H9 (cell line): ENCODE data around the gene USP12. TPM values are rescaled to one million over a fixed set of nuclear protein-coding genes. Genes with fewer than 3 reads are reported as not detected.

Experiments used
- DNase-seq: peaks from one replicate; pipeline ENCODE4 v3.0.0-alpha.2; 2017
- H2AFZ ChIP-seq: one replicate; pipeline ENCODE4 v1.6.1; 2013; ENCODE audit warnings: mild to moderate bottlenecking, low read length, control low read depth, moderate library complexity
- H2AK5ac ChIP-seq: 2 replicates; pipeline ENCODE4 v1.6.1; 2013; ENCODE audit warnings: low read length, control low read depth, mixed read lengths; ENCODE audit not compliant: insufficient read length
- H2BK120ac ChIP-seq: one replicate; pipeline ENCODE4 v1.6.1; 2013; ENCODE audit warnings: low read depth, mild to moderate bottlenecking, low read length, control low read depth, inconsistent platforms; ENCODE audit not compliant: poor library complexity, severe bottlenecking
- H2BK12ac ChIP-seq: 2 replicates; pipeline ENCODE4 v1.6.1; 2013; ENCODE audit warnings: low read length, control low read depth, mixed read lengths, low read depth; ENCODE audit not compliant: insufficient read length
- H2BK15ac ChIP-seq: 2 replicates; pipeline ENCODE4 v1.6.1; 2013; ENCODE audit warnings: low read depth, low read length, control low read depth
- H2BK20ac ChIP-seq: one replicate; pipeline ENCODE4 v1.6.1; 2013; ENCODE audit warnings: low read depth, mild to moderate bottlenecking, low read length, control low read depth, inconsistent platforms; ENCODE audit not compliant: poor library complexity, severe bottlenecking
- H2BK5ac ChIP-seq: 2 replicates; pipeline ENCODE4 v1.6.1; 2013; ENCODE audit warnings: low read length, control low read depth, mixed read lengths; ENCODE audit not compliant: insufficient read length
- H3K14ac ChIP-seq: 2 replicates; pipeline ENCODE4 v1.6.1; 2013; ENCODE audit warnings: low read length, control low read depth; ENCODE audit not compliant: insufficient read depth
- H3K18ac ChIP-seq: 2 replicates; pipeline ENCODE4 v1.6.1; 2013; ENCODE audit warnings: low read depth, mild to moderate bottlenecking, mixed read lengths, low read length, control low read depth; ENCODE audit not compliant: insufficient read length
- H3K23ac ChIP-seq: 2 replicates; pipeline ENCODE4 v1.6.1; 2013; ENCODE audit warnings: low read length, control low read depth, mixed read lengths, low read depth; ENCODE audit not compliant: insufficient read length
- H3K23me2 ChIP-seq: 2 replicates; pipeline ENCODE4 v1.6.1; 2013; ENCODE audit warnings: low read depth, mild to moderate bottlenecking, mixed read lengths, low read length, control low read depth; ENCODE audit not compliant: insufficient read length, poor library complexity, severe bottlenecking
- H3K27ac ChIP-seq: 2 replicates; pipeline ENCODE4 v1.5.1; 2013; ENCODE audit warnings: low read length, control low read depth, mixed read lengths, low read depth; ENCODE audit not compliant: insufficient read length
- H3K27me3 ChIP-seq: 2 replicates; pipeline ENCODE4 v1.6.1; 2013; ENCODE audit warnings: low read length, control low read depth, inconsistent platforms; ENCODE audit not compliant: insufficient read depth
- H3K4ac ChIP-seq: 2 replicates; pipeline ENCODE4 v1.6.1; 2013; ENCODE audit warnings: low read depth, mild to moderate bottlenecking, control low read depth, inconsistent platforms, low read length, moderate library complexity
- H3K4me1 ChIP-seq: 2 replicates; pipeline ENCODE4 v1.6.1; 2013; ENCODE audit warnings: low read length, control low read depth, inconsistent platforms; ENCODE audit not compliant: insufficient read depth
- H3K4me2 ChIP-seq: 2 replicates; pipeline ENCODE4 v1.6.1; 2013; ENCODE audit warnings: low read length, control low read depth, mixed read lengths; ENCODE audit not compliant: insufficient read length, insufficient read depth
- H3K56ac ChIP-seq: 2 replicates; pipeline ENCODE4 v1.6.1; 2013; ENCODE audit warnings: low read depth, mild to moderate bottlenecking, mixed read lengths, low read length, control low read depth; ENCODE audit not compliant: insufficient read length
- H3K79me1 ChIP-seq: 2 replicates; pipeline ENCODE4 v1.6.1; 2013; ENCODE audit warnings: low read depth, mild to moderate bottlenecking, moderate library complexity, low read length, control low read depth, inconsistent platforms; ENCODE audit not compliant: insufficient read depth, poor library complexity, severe bottlenecking
- H3K79me2 ChIP-seq: 2 replicates; pipeline ENCODE4 v1.6.1; 2013; ENCODE audit warnings: low read length, control low read depth, inconsistent platforms; ENCODE audit not compliant: insufficient read depth
- H3K9ac ChIP-seq: 2 replicates; pipeline ENCODE4 v1.6.1; 2013; ENCODE audit warnings: low read length, control low read depth, mixed read lengths; ENCODE audit not compliant: insufficient read length; ENCODE audit errors: extremely low read depth
- H3K9me3 ChIP-seq: one replicate; pipeline ENCODE4 v1.6.1; 2013; ENCODE audit warnings: low read depth, low read length, inconsistent platforms; ENCODE audit not compliant: control insufficient read depth
- H3T11ph ChIP-seq: one replicate; pipeline ENCODE4 v1.6.1; 2013; ENCODE audit warnings: mild to moderate bottlenecking, low read length, control low read depth, inconsistent platforms
- H4K20me1 ChIP-seq: one replicate; pipeline ENCODE4 v1.6.1; 2013; ENCODE audit not compliant: control insufficient read depth, insufficient read length, insufficient read depth
- H4K5ac ChIP-seq: 2 replicates; pipeline ENCODE4 v1.6.1; 2013; ENCODE audit warnings: low read depth, mild to moderate bottlenecking, mixed read lengths, low read length, control low read depth; ENCODE audit not compliant: insufficient read length
- H4K8ac ChIP-seq: replicated peaks from 2 replicates; pipeline ENCODE4 v1.6.1; 2013; ENCODE audit warnings: low read length, control low read depth, mixed read lengths, low read depth; ENCODE audit not compliant: insufficient read length
- H4K91ac ChIP-seq: 2 replicates; pipeline ENCODE4 v1.6.1; 2013; ENCODE audit warnings: low read depth, mild to moderate bottlenecking, moderate library complexity, mixed read lengths, low read length, control low read depth; ENCODE audit not compliant: insufficient read length
- H3K27ac Mint-ChIP-seq, 3 experiments: 2 replicates in 2 of 3; 3 replicates in 1 of 3; pipeline ENCODE4 v1.8.0; 2020 to 2021; ENCODE audit warnings: mixed read lengths in 3 of 3, mild to moderate bottlenecking in 1 of 3, moderate library complexity in 1 of 3
- H3K27me3 Mint-ChIP-seq: 2 replicates; pipeline ENCODE4 v1.8.0; 2021; ENCODE audit warnings: low read depth, mild to moderate bottlenecking, moderate library complexity, mixed read lengths
- H3K36me3 Mint-ChIP-seq, 3 experiments: 2 replicates in 2 of 3; 3 replicates in 1 of 3; pipeline ENCODE4 v1.8.0; 2020 to 2021; ENCODE audit warnings: low read depth in 3 of 3, mixed read lengths in 3 of 3; ENCODE audit not compliant: insufficient read depth in 1 of 3
- H3K4me1 Mint-ChIP-seq, 2 experiments: 2 replicates each; pipeline ENCODE4 v1.8.0; 2020; ENCODE audit warnings: mixed read lengths in 2 of 2
- H3K4me3 Mint-ChIP-seq, 2 experiments: 2 replicates in 1 of 2; 3 replicates in 1 of 2; pipeline ENCODE4 v1.8.0; 2020 to 2021; ENCODE audit warnings: mild to moderate bottlenecking in 2 of 2, mixed read lengths in 2 of 2, moderate library complexity in 1 of 2
- H3K9me3 Mint-ChIP-seq, 2 experiments: 2 replicates in 1 of 2; 3 replicates in 1 of 2; pipeline ENCODE4 v1.8.0; 2020; ENCODE audit warnings: mild to moderate bottlenecking in 2 of 2, mixed read lengths in 2 of 2, moderate library complexity in 1 of 2
- CTCF ChIP-seq: fragments of 200-600 bp; sonication (generic); conservative IDR thresholded peaks from 3 replicates; pipeline ENCODE4 v1.8.0; 2021; ENCODE audit warnings: antibody characterized with exemption, mild to moderate bottlenecking
- WGBS: extraction: QIAGEN DNeasy Blood & Tissue Kit; methylation state at CpG from one replicate; pipeline ENCODE4 v1.1.7; 2013; ENCODE audit warnings: missing lambda C conversion rate, low lambda C conversion rate, mixed read lengths; ENCODE audit not compliant: insufficient read length; ENCODE audit errors: extremely low coverage; 5-methylcytosine and 5-hydroxymethylcytosine counted together
- total RNA-seq: library from RNA; stranded (reverse); gene quantifications from 2 replicates; pipeline ENCODE4 v1.2.1, GENCODE V29; 2021

USP12 gene
- total RNA-seq, 1 experiment from 2014 or later = 24.8 TPM

- no peak overlapping the region for H3K4me2 ChIP-seq
- H3K23me2 ChIP-seq = no peaks in the 10 kb centered on the region
- DNase-seq = no peak
- no peaks in the 10 kb centered on the region for H3K9me3 ChIP-seq
- no peak overlapping the region for H3T11ph ChIP-seq
- H4K8ac ChIP-seq = no peak overlapping the region
- H2BK5ac ChIP-seq = no peak overlapping the region
- Mint-ChIP-seq H3K27ac (0 out of 7 replicates have a peak overlapping the region, but pooled peaks of 1 of the 3 experiments have one; percentile 17), H3K4me3 (no peak overlapping the region), H3K27me3 (no peaks in the 10 kb centered on the region), H3K4me1 (peaks cover 17 to 25% of the 10 kb centered on the region in 2 experiments), H3K9me3 (no peaks in the 10 kb centered on the region; a peak in 1 of 5 replicates), H3K36me3 (no peaks in the 10 kb centered on the region)
- no peak overlapping the region for H2AK5ac ChIP-seq
- no CpG with 5 or more reads among the region's 15 CpGs for WGBS
- no peaks in the 10 kb centered on the region for H3K79me2 ChIP-seq
- no peak overlapping the region for H3K23ac ChIP-seq
- no peak overlapping the region for H3K14ac ChIP-seq
- no peak overlapping the region for H3K9ac ChIP-seq
- no peaks in the 10 kb centered on the region; the same call in 1 of the 2 replicates for H3K4me1 ChIP-seq
- no peak overlapping the region for H3K18ac ChIP-seq
- no peak overlapping the region for H3K27ac ChIP-seq
- no peaks in the 10 kb centered on the region for H3K27me3 ChIP-seq
- no peaks in the 10 kb centered on the region for H4K20me1 ChIP-seq
- H2BK15ac ChIP-seq = no peak overlapping the region
- no peak for TF ChIP-seq CTCF
- no peak overlapping the region for H4K91ac ChIP-seq
- H3K56ac ChIP-seq = no peak overlapping the region
- no peak overlapping the region for H4K5ac ChIP-seq
- no peak overlapping the region for H2BK120ac ChIP-seq
- H3K79me1 ChIP-seq = no peaks in the 10 kb centered on the region
- no peak overlapping the region for H2AFZ ChIP-seq
- H2BK20ac ChIP-seq = no peak overlapping the region
- H3K4ac ChIP-seq = no peak overlapping the region
- no peak overlapping the region for H2BK12ac ChIP-seq
Measured at GRCh38 chr13:27044837-27045570, 126.6 kb downstream of the USP12 start.
